H1 (cell line): ENCODE results near the gene NBL1. TPM values are rescaled to one million over a fixed set of nuclear protein-coding genes. Genes with fewer than 3 reads are reported as not detected.

Experiments
- CTCF ChIA-PET: fragments of 300-600 bp; sonication (Branson Sonifier 250); formaldehyde crosslinking; loops from one replicate; lab custom pipeline; 2021; ENCODE audit not compliant: partially characterized antibody; lab: Charles Lee
- POLR2A ChIA-PET: fragments of 300-600 bp; sonication (Branson Sonifier 250); formaldehyde crosslinking; loops from one replicate; lab custom pipeline; 2021; ENCODE audit warnings: inconsistent platforms; ENCODE audit not compliant: partially characterized antibody; lab: Charles Lee
- DNase-seq, 2 experiments: peaks; one replicate each; pipeline versions ENCODE4 v3.0.0 to v3.0.0-alpha.2; 2010 to 2022; ENCODE audit warnings: low spot score in 2 of 2, low read depth in 1 of 2, mixed read lengths in 1 of 2
- FAIRE-seq: peaks from 2 replicates; lab custom pipeline; 2011; peaks lifted over from hg19 to GRCh38; lab: Jason Lieb, UNC
- H2AFZ ChIP-seq: 2 replicates; pipeline ENCODE4 v1.8.1; 2012; ENCODE audit warnings: low read length, inconsistent platforms
- H2AK5ac ChIP-seq: 2 replicates; pipeline ENCODE4 v1.6.1; 2013; ENCODE audit warnings: low read depth, low read length
- H2BK120ac ChIP-seq: replicated peaks from 2 replicates; pipeline ENCODE3; 2013; ENCODE audit warnings: low read depth, low read length, inconsistent platforms
- H2BK12ac ChIP-seq: 2 replicates; pipeline ENCODE4 v1.6.1; 2013; ENCODE audit warnings: low read depth, low read length
- H2BK15ac ChIP-seq: 2 replicates; pipeline ENCODE4 v1.6.1; 2013; ENCODE audit warnings: low read length
- H2BK20ac ChIP-seq: 2 replicates; pipeline ENCODE4 v1.6.1; 2013; ENCODE audit warnings: low read length
- H2BK5ac ChIP-seq: 2 replicates; pipeline ENCODE4 v1.6.1; 2013; ENCODE audit warnings: low read depth, low read length
- H3K14ac ChIP-seq: 2 replicates; pipeline ENCODE4 v1.6.1; 2013; ENCODE audit warnings: inconsistent platforms; ENCODE audit not compliant: insufficient read length
- H3K18ac ChIP-seq: 2 replicates; pipeline ENCODE4 v1.6.1; 2013; ENCODE audit warnings: low read length; ENCODE audit errors: extremely low read depth
- H3K23ac ChIP-seq: 2 replicates; pipeline ENCODE4 v1.6.1; 2013; ENCODE audit warnings: inconsistent platforms; ENCODE audit not compliant: insufficient read length
- H3K23me2 ChIP-seq: 2 replicates; pipeline ENCODE4 v1.6.1; 2013; ENCODE audit warnings: low read depth, low read length
- H3K27ac ChIP-seq: 2 replicates; pipeline ENCODE4 v1.6.1; 2011; ENCODE audit warnings: low read depth, low read length, inconsistent platforms
- H3K27me3 ChIP-seq, 4 experiments: replicated peaks in 1 of 4; 1 replicate in 1 of 4; 2 replicates in 3 of 4; pipeline versions ENCODE4 v1.6.1 to v1.8.1; 2011 to 2013; ENCODE audit warnings: low read length in 3 of 4, mild to moderate bottlenecking in 3 of 4, inconsistent platforms in 2 of 4, mixed read lengths in 2 of 4, moderate library complexity in 1 of 4; ENCODE audit not compliant: control insufficient read depth in 3 of 4, insufficient read depth in 3 of 4; ENCODE audit errors: extremely low read depth in 1 of 4
- H3K36me3 ChIP-seq, 4 experiments: 2 replicates each; pipeline versions ENCODE4 v1.6.1 to v1.8.1; 2011 to 2013; ENCODE audit warnings: mild to moderate bottlenecking in 4 of 4, low read length in 3 of 4, moderate library complexity in 2 of 4, control low read depth in 1 of 4, inconsistent platforms in 1 of 4; ENCODE audit not compliant: insufficient read depth in 4 of 4, control insufficient read depth in 2 of 4
- H3K4ac ChIP-seq: replicated peaks from 2 replicates; pipeline ENCODE3; 2013; ENCODE audit warnings: low read length, low read depth, mixed read lengths, inconsistent platforms; ENCODE audit not compliant: insufficient read length
- H3K4me1 ChIP-seq, 4 experiments: replicated peaks in 1 of 4; 1 replicate in 1 of 4; 2 replicates in 3 of 4; pipeline versions ENCODE4 v1.6.1 to v1.8.1; 2011 to 2013; ENCODE audit warnings: low read length in 3 of 4, inconsistent platforms in 2 of 4, mixed read lengths in 1 of 4; ENCODE audit not compliant: insufficient read depth in 4 of 4, control insufficient read depth in 3 of 4
- H3K4me2 ChIP-seq, 2 experiments: 2 replicates each; pipeline versions ENCODE4 v1.6.1 to v1.8.1; 2011 to 2013; ENCODE audit warnings: low read depth in 2 of 2, low read length in 2 of 2, control low read depth in 1 of 2, inconsistent platforms in 1 of 2, mild to moderate bottlenecking in 1 of 2; ENCODE audit not compliant: insufficient read depth in 1 of 2
- H3K4me3 ChIP-seq, 4 experiments: fragments of 200-600, 300-600 bp in 1 of 4; sonication (generic), shearing (Covaris generic), sonication (Bioruptor Twin) in 1 of 4; 2 replicates each; pipeline versions ENCODE4 v1.5.1 to v1.8.1; 2011 to 2016; ENCODE audit warnings: low read length in 4 of 4, low read depth in 3 of 4, control low read depth in 2 of 4, inconsistent platforms in 2 of 4, mild to moderate bottlenecking in 2 of 4, mixed read lengths in 1 of 4, moderate library complexity in 1 of 4; ENCODE audit not compliant: insufficient read depth in 2 of 4; ENCODE audit errors: extremely low read depth in 1 of 4
- H3K56ac ChIP-seq: replicated peaks from 2 replicates; pipeline ENCODE3; 2013; ENCODE audit warnings: low read depth, mild to moderate bottlenecking, mixed read lengths, low read length, inconsistent platforms; ENCODE audit not compliant: insufficient read length
- H3K79me1 ChIP-seq: 2 replicates; pipeline ENCODE4 v1.6.1; 2013; ENCODE audit warnings: low read depth, low read length, control low read depth
- H3K79me2 ChIP-seq, 2 experiments: 2 replicates each; pipeline versions ENCODE4 v1.6.1 to v1.8.1; 2012 to 2013; ENCODE audit warnings: low read length in 2 of 2, mild to moderate bottlenecking in 2 of 2, inconsistent platforms in 1 of 2; ENCODE audit not compliant: insufficient read depth in 2 of 2, control insufficient read depth in 1 of 2
- H3K9ac ChIP-seq, 4 experiments: replicated peaks in 1 of 4; 1 replicate in 1 of 4; 2 replicates in 3 of 4; pipeline versions ENCODE4 v1.6.1 to v1.8.1; 2011 to 2013; ENCODE audit warnings: low read depth in 3 of 4, low read length in 3 of 4, control low read depth in 2 of 4, mild to moderate bottlenecking in 2 of 4, moderate library complexity in 2 of 4, inconsistent platforms in 1 of 4; ENCODE audit errors: extremely low read depth in 1 of 4
- H3K9me3 ChIP-seq, 2 experiments: 2 replicates each; pipeline versions ENCODE4 v1.6.1 to v1.8.1; 2012 to 2013; ENCODE audit warnings: mild to moderate bottlenecking in 2 of 2, moderate library complexity in 2 of 2, control low read depth in 1 of 2, inconsistent platforms in 1 of 2, low read depth in 1 of 2, low read length in 1 of 2, mixed read lengths in 1 of 2; ENCODE audit not compliant: insufficient read depth in 2 of 2
- H4K20me1 ChIP-seq, 2 experiments: replicated peaks in 1 of 2; 2 replicates each; pipeline versions ENCODE3 to v1.8.1; 2011 to 2013; ENCODE audit warnings: inconsistent platforms in 2 of 2, low read length in 2 of 2, mild to moderate bottlenecking in 1 of 2; ENCODE audit not compliant: insufficient read depth in 2 of 2, control insufficient read depth in 1 of 2
- H4K5ac ChIP-seq: 2 replicates; pipeline ENCODE4 v1.6.1; 2013; ENCODE audit warnings: low read length, low read depth, mixed read lengths, inconsistent platforms; ENCODE audit not compliant: insufficient read length
- H4K8ac ChIP-seq: 2 replicates; pipeline ENCODE4 v1.8.0; 2013; ENCODE audit warnings: mild to moderate bottlenecking, moderate library complexity, low read length, inconsistent platforms; ENCODE audit not compliant: insufficient read depth; ENCODE audit errors: extremely low read depth
- H4K91ac ChIP-seq: replicated peaks from 2 replicates; pipeline ENCODE3; 2013; ENCODE audit warnings: low read length, mixed read lengths, inconsistent platforms; ENCODE audit not compliant: insufficient read length
- BACH1 ChIP-seq: IDR thresholded peaks from 2 replicates; pipeline ENCODE4 v1.6.1; 2012; ENCODE audit warnings: low read length, improper control_type of control experiment
- EGR1 ChIP-seq: IDR thresholded peaks from 2 replicates; pipeline ENCODE4 v1.6.1; 2011; ENCODE audit warnings: low read depth, low read length, borderline replicate concordance
- EP300 ChIP-seq, 2 experiments: IDR thresholded peaks; 1 replicate in 1 of 2; 2 replicates in 1 of 2; pipeline ENCODE4 v1.6.1; 2011 to 2012; ENCODE audit warnings: low read depth in 2 of 2, low read length in 2 of 2, mild to moderate bottlenecking in 2 of 2, borderline replicate concordance in 1 of 2, inconsistent platforms in 1 of 2, moderate library complexity in 1 of 2
- HDAC2 ChIP-seq, 2 experiments: fragments of 300-600 bp in 1 of 2; sonication (generic) in 1 of 2; IDR thresholded peaks; 2 replicates each; pipeline ENCODE4 v1.6.1; 2011 to 2012; ENCODE audit warnings: low read depth in 2 of 2, low read length in 2 of 2, mild to moderate bottlenecking in 2 of 2, moderate library complexity in 2 of 2, borderline replicate concordance in 1 of 2, inconsistent platforms in 1 of 2
- SAP30 ChIP-seq: fragments of 300-600 bp; sonication (generic); IDR thresholded peaks from 2 replicates; pipeline ENCODE4 v1.7.1; 2012; ENCODE audit warnings: low read length, moderate library complexity, mild to moderate bottlenecking, inconsistent platforms; ENCODE audit not compliant: insufficient read depth, insufficient replicate concordance
- SUZ12 ChIP-seq: fragments of 200-600 bp; sonication (generic); IDR thresholded peaks from 2 replicates; pipeline ENCODE4 v1.6.1; 2012; ENCODE audit warnings: mild to moderate bottlenecking, inconsistent platforms, low read length, moderate library complexity, mixed read lengths
- TAF7 ChIP-seq: optimal IDR thresholded peaks from 2 replicates; pipeline ENCODE3; 2011; ENCODE audit warnings: low read depth, mild to moderate bottlenecking, inconsistent platforms, low read length, moderate library complexity, borderline replicate concordance
- WGBS, 2 experiments: shearing (Covaris generic) in 1 of 2; methylation state at CpG; one replicate each; pipeline versions ENCODE4 v1.1.6 to v1.1.7; 2013 to 2015; ENCODE audit warnings: low lambda C conversion rate in 2 of 2, mixed read lengths in 2 of 2, inconsistent platforms in 1 of 2, low coverage in 1 of 2, missing lambda C conversion rate in 1 of 2; ENCODE audit not compliant: insufficient replicate concordance in 2 of 2, insufficient coverage in 1 of 2, insufficient read length in 1 of 2; ENCODE audit errors: extremely low coverage in 1 of 2, missing lambda C conversion rate in 1 of 2; 5-methylcytosine and 5-hydroxymethylcytosine counted together
- polyA plus RNA-seq, 7 experiments: library from polyadenylated mRNA; depleted of rRNA in 3 of 7; stranded (reverse) in 5 of 7; unstranded in 2 of 7; fragments of >200 nt in 5 of 7; fragments of 200-250 nt in 2 of 7; gene quantifications; 1 replicate in 5 of 7; 2 replicates in 1 of 7; 4 replicates in 1 of 7; pipeline versions ENCODE4 v1.2.1 to v1.2.3, GENCODE V29; 2011 to 2013; ENCODE audit warnings: missing spikeins in 2 of 7, mixed read lengths in 2 of 7
- total RNA-seq: library from RNA; stranded (reverse); fragmentation: NEBNext Ultra II Directional; extraction: Animal tissue kit (Norgen Biotek cat#: 25700); gene quantifications from 2 replicates; pipeline ENCODE4 v1.2.1, GENCODE V29; 2021
- TF ChIP-seq, protein P1 (sequence below): IDR thresholded peaks from 2 replicates; pipeline ENCODE4 v1.6.1; 2012; ENCODE audit warnings: inconsistent platforms
- TF ChIP-seq, protein P2 (sequence below): IDR thresholded peaks from 2 replicates; pipeline ENCODE4 v1.6.1; 2012; ENCODE audit warnings: inconsistent platforms

NBL1 gene
- total and polyA plus RNA-seq, 2 of the 8 experiments (the other 6 are each of a cell fraction or from before 2014, with no cell fraction given) = 8.7 to 9.7 TPM

DNA sequence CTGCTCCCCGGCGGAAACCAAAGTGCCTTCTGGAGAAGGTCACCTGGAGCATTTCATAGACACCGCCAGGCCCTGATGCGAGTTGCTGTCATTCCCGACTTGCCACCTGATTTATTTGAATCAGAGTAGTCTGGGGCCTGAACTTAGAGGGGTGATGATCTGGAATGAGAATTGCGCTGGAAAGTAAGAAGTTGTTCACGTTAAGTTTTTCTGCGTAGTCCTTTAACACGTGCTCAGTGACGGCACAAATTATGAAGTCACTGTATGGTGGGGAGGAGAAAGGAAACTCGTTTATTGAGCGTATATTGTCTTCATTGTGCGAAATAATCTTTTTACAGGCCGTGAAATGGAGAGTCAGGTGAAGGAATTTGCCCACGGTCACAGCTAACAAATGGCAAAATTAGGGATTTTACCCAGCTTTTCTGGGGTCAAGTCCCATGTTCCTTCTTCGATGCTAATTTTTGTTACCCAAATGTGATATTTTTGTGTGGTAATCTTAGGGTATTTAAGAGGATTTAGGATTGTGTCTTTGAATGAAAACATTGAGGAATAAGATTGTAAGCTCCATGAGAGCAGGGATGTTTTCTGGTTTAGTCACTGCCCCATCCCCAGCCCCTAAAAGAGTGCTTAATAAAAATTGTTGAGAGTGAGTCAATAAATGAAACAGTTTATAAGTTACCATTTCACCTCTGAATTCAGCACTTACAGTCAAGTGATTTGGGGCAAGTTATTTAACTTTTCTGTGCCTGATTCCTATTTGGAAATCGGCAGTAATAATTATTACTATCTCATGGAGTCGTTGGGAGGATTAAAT, 46.4 kb upstream of the NBL1 start:
- Histone ChIP-seq H4K91ac (no peak overlapping the region), H2BK12ac (no peak overlapping the region), H2BK20ac (no peak overlapping the region), H3K18ac (peak overlapping the region; percentile 29; the same call in 1 of the 2 replicates), H3K27me3 (no peaks in the 10 kb centered on the region), H3K4me2 (peak overlapping the region; percentile 82 to 93), H4K20me1 (peaks cover 5 to 8% of the 10 kb centered on the region in 2 experiments), H2AK5ac (no peak overlapping the region), H2AFZ (no peak overlapping the region), H3K23ac (no peak overlapping the region), H2BK120ac (no peak overlapping the region), H3K4ac (no peak overlapping the region), H3K14ac (no peak overlapping the region), H3K79me2 (peaks cover 27 to 55% of the 10 kb centered on the region in 2 experiments), H3K9ac (peak overlapping the region; percentile 89 to 93 (median 92)), H2BK15ac (no peak overlapping the region), H3K9me3 (no peaks in the 10 kb centered on the region), H3K79me1 (peaks cover 10% of the 10 kb centered on the region; the same call in 1 of the 2 replicates), H4K5ac (no peak overlapping the region), H2BK5ac (peak overlapping the region; percentile 92), H3K27ac (peak overlapping the region; percentile 87; the same call in 1 of the 2 replicates), H3K56ac (no peak overlapping the region), H3K23me2 (peaks cover 7% of the 10 kb centered on the region), H3K4me3 (peak overlapping the region; percentile 77 to 95 (median 85)), H3K36me3 (no peaks in the 10 kb centered on the region), H3K4me1 (peaks cover 0 to 2% (median 0%) of the 10 kb centered on the region in 4 experiments; a peak in 2 of 7 replicates), H4K8ac (no peak overlapping the region)
- 30% methylated on average over 16 of the region's 18 CpGs; no CpG with 5 or more reads in 1 of the 2 experiments for WGBS, 2 experiments
- ChIA-PET CTCF (interaction anchor here (0.6 to 1.4 kb wide), 6 partner anchors 12 to 313 kb away, joined by 3 to 6 read pairs (median 3); no protein-coding TSS in a partner anchor), POLR2A (interaction anchor here (0.6 to 2.2 kb wide), 11 partner anchors 9 to 241 kb away, joined by 3 to 5 read pairs (median 3); no protein-coding TSS in a partner anchor)
- DNase-seq = no peak
- no peak for FAIRE-seq
- TF ChIP-seq, protein P1, sequence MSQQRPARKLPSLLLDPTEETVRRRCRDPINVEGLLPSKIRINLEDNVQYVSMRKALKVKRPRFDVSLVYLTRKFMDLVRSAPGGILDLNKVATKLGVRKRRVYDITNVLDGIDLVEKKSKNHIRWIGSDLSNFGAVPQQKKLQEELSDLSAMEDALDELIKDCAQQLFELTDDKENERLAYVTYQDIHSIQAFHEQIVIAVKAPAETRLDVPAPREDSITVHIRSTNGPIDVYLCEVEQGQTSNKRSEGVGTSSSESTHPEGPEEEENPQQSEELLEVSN = 0 out of 2 replicates have a peak, but pooled peaks have one; percentile 2
- TF ChIP-seq SUZ12 (no peak), SAP30 (peak; percentile 67), EGR1 (no peak), HDAC2 (IDR thresholded peaks at IDR 0.05; ENCODE audit: borderline replicate concordance in 1 of 2, low read depth in 2 of 2, low read length in 2 of 2) (0 out of 4 replicates have a peak, but pooled peaks of 1 of the 2 experiments have one; percentile 6), EP300 (IDR thresholded peaks at IDR 0.05; ENCODE audit: borderline replicate concordance in 1 of 2, low read depth in 2 of 2, low read length in 2 of 2) (no peak), TAF7 (no peak), BACH1 (no peak)
- TF ChIP-seq, protein P2, sequence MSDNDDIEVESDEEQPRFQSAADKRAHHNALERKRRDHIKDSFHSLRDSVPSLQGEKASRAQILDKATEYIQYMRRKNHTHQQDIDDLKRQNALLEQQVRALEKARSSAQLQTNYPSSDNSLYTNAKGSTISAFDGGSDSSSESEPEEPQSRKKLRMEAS = peak; percentile 64
